ENCODE measurements around the gene CYP26B1.

GRCh38 chr2:72166279-72166678, 18.6 kb upstream of the CYP26B1 start:
- TF ChIP-seq CREB1 (CRISPR knock-in tag; IDR thresholded peaks at IDR 0.05) (no peak), CTCF (IDR thresholded peaks at IDR 0.05) (no peak), ATF6 (CRISPR knock-in tag; IDR thresholded peaks at IDR 0.05) (no peak), SP1 (CRISPR knock-in tag; conservative IDR thresholded peaks at IDR 0.05) (no peak)

Data from WTC11 (cell line).